OCI-LY1 (cell line): Measurements from ENCODE around the gene USP34.

Experiments used
- H2AFZ ChIP-seq: fragments of 200-600 bp; sonication (generic), shearing (Covaris generic); 2 replicates; pipeline ENCODE4 v1.6.0; 2014; ENCODE audit warnings: antibody characterized with exemption, mild to moderate bottlenecking, low read length
- H3F3A ChIP-seq: fragments of 200-600 bp; sonication (generic), shearing (Covaris generic); 2 replicates; pipeline ENCODE4 v1.6.0; 2014; ENCODE audit warnings: mild to moderate bottlenecking, antibody characterized with exemption, low read length, moderate library complexity; ENCODE audit not compliant: insufficient read depth
- H3K27ac ChIP-seq: fragments of 200-600 bp; sonication (generic); 2 replicates; pipeline ENCODE4 v1.5.1; 2014; ENCODE audit warnings: low read length, mixed run types, mild to moderate bottlenecking, low read depth; ENCODE audit not compliant: poor library complexity, severe bottlenecking
- H3K27me3 ChIP-seq: fragments of 200-600 bp; sonication (generic); 2 replicates; pipeline ENCODE4 v1.6.0; 2014; ENCODE audit warnings: antibody characterized with exemption, mild to moderate bottlenecking, low read length, moderate library complexity; ENCODE audit not compliant: insufficient read depth
- H3K36me3 ChIP-seq: fragments of 200-600 bp; sonication (generic); 2 replicates; pipeline ENCODE4 v1.6.1; 2014; ENCODE audit warnings: mild to moderate bottlenecking, antibody characterized with exemption, low read length, moderate library complexity, mixed read lengths; ENCODE audit not compliant: insufficient read depth
- H3K4me1 ChIP-seq: fragments of 200-600 bp; sonication (generic); 2 replicates; pipeline ENCODE4 v1.5.1; 2014; ENCODE audit warnings: mild to moderate bottlenecking, low read length, moderate library complexity; ENCODE audit not compliant: insufficient read depth, severe bottlenecking
- H3K4me2 ChIP-seq: fragments of 200-600 bp; sonication (generic), shearing (Covaris generic); 2 replicates; pipeline ENCODE4 v1.6.1; 2014; ENCODE audit warnings: low read length
- H3K4me3 ChIP-seq: fragments of 200-600 bp; sonication (generic); 2 replicates; pipeline ENCODE4 v1.5.1; 2014; ENCODE audit warnings: low read length, low read depth, mild to moderate bottlenecking, mixed read lengths; ENCODE audit not compliant: poor library complexity, severe bottlenecking
- H3K79me2 ChIP-seq: fragments of 200-600 bp; shearing (Covaris generic); 2 replicates; pipeline ENCODE4 v1.6.1; 2016; ENCODE audit warnings: mixed run types, low read length, mixed read lengths; ENCODE audit not compliant: insufficient read depth
- H3K9ac ChIP-seq: fragments of 200-600 bp; sonication (generic), shearing (Covaris generic); 2 replicates; pipeline ENCODE4 v1.6.1; 2014; ENCODE audit warnings: mild to moderate bottlenecking, low read length, mixed read lengths
- H3K9me2 ChIP-seq: fragments of 200-600 bp; sonication (generic), shearing (Covaris generic); 2 replicates; pipeline ENCODE4 v1.6.1; 2014; ENCODE audit warnings: low read depth, mild to moderate bottlenecking, low read length, mixed read lengths
- H3K9me3 ChIP-seq: fragments of 200-600 bp; shearing (Covaris generic); 2 replicates; pipeline ENCODE4 v1.6.1; 2014; ENCODE audit warnings: low read length, mixed read lengths
- H4K20me1 ChIP-seq: fragments of 200-600 bp; sonication (generic), shearing (Covaris generic); 2 replicates; pipeline ENCODE4 v1.6.0; 2016; ENCODE audit warnings: mild to moderate bottlenecking, low read length; ENCODE audit not compliant: insufficient read depth
- CTCF ChIP-seq: fragments of 200-600 bp; sonication (generic), shearing (Covaris generic); IDR thresholded peaks from 2 replicates; pipeline ENCODE4 v1.5.1; 2017; ENCODE audit warnings: mild to moderate bottlenecking, antibody characterized with exemption, low read length, moderate library complexity, mixed read lengths
- EZH2 ChIP-seq: fragments of 200-600 bp; sonication (generic), shearing (Covaris generic); IDR thresholded peaks from 2 replicates; pipeline ENCODE4 v1.8.0; 2017; ENCODE audit warnings: borderline replicate concordance, mixed run types, mild to moderate bottlenecking, antibody characterized with exemption, low read length, moderate library complexity, mixed read lengths

USP34 gene

GRCh38 chr2:61376211-61376610, 94.7 kb downstream of the USP34 start:
- no peak overlapping the region for H2AFZ ChIP-seq
- no peaks in the 10 kb centered on the region for H3K27me3 ChIP-seq
- H3K27ac ChIP-seq, result no peak overlapping the region
- no peaks in the 10 kb centered on the region for H3K9me3 ChIP-seq
- no peaks in the 10 kb centered on the region for H3K79me2 ChIP-seq
- H3K36me3 ChIP-seq, result peaks cover 80% of the 10 kb centered on the region
- no peak overlapping the region for H3K9ac ChIP-seq
- no peaks in the 10 kb centered on the region for H3K9me2 ChIP-seq
- no peak overlapping the region for H3K4me2 ChIP-seq
- H3F3A ChIP-seq, result no peaks in the 10 kb centered on the region
- H3K4me3 ChIP-seq, result no peak overlapping the region
- TF ChIP-seq EZH2 (no peak), CTCF (no peak)
- H4K20me1 ChIP-seq, result no peaks in the 10 kb centered on the region
- H3K4me1 ChIP-seq, result no peaks in the 10 kb centered on the region

- no peaks in the 10 kb centered on the region for H4K20me1 ChIP-seq
- H3K36me3 ChIP-seq, result peaks cover 80% of the 10 kb centered on the region
- H3K79me2 ChIP-seq, result no peaks in the 10 kb centered on the region
- H3K27me3 ChIP-seq, result no peaks in the 10 kb centered on the region
- no peaks in the 10 kb centered on the region; the same call in 1 of the 2 replicates for H3F3A ChIP-seq
- H3K9me2 ChIP-seq, result no peaks in the 10 kb centered on the region
- no peak overlapping the region for H2AFZ ChIP-seq
- no peak overlapping the region for H3K4me2 ChIP-seq
- no peak for TF ChIP-seq EZH2
- no peak for TF ChIP-seq CTCF
- H3K9ac ChIP-seq, result no peak overlapping the region
- no peak overlapping the region for H3K27ac ChIP-seq
- H3K4me1 ChIP-seq, result no peaks in the 10 kb centered on the region
- H3K9me3 ChIP-seq, result no peaks in the 10 kb centered on the region
- no peak overlapping the region for H3K4me3 ChIP-seq
These were observed 99.9 kb downstream of the USP34 start for GRCh38 chr2:61371027-61371426.

GRCh38 chr2:61368687-61369665, 101.9 kb downstream of the USP34 start:
- H3K4me1 ChIP-seq, result no peaks in the 10 kb centered on the region
- no peak overlapping the region for H3K27ac ChIP-seq
- H3K36me3 ChIP-seq, result peaks cover 83% of the 10 kb centered on the region
- H2AFZ ChIP-seq, result no peak overlapping the region
- no peaks in the 10 kb centered on the region for H3K79me2 ChIP-seq
- no peaks in the 10 kb centered on the region for H4K20me1 ChIP-seq
- H3K27me3 ChIP-seq, result no peaks in the 10 kb centered on the region
- H3K4me2 ChIP-seq, result no peak overlapping the region
- TF ChIP-seq CTCF (no peak), EZH2 (no peak)
- H3K4me3 ChIP-seq, result no peak overlapping the region
- no peaks in the 10 kb centered on the region for H3K9me2 ChIP-seq
- H3F3A ChIP-seq, result no peaks in the 10 kb centered on the region; the same call in 1 of the 2 replicates
- no peaks in the 10 kb centered on the region for H3K9me3 ChIP-seq
- no peak overlapping the region for H3K9ac ChIP-seq
